Neural cell (in vitro differentiated cells): ENCODE measurements around the gene ATAD1.

Source experiments
- EP300 ChIP-seq: fragments of 450-650 bp; conservative IDR thresholded peaks from 2 replicates; pipeline ENCODE4 v1.6.1; 2014; ENCODE audit warnings: antibody characterized with exemption, mild to moderate bottlenecking, moderate library complexity; ENCODE audit not compliant: poor library complexity, severe bottlenecking
- EZH2 ChIP-seq: fragments of 200-600, 300-800 bp; shearing (Covaris generic), sonication (generic); IDR thresholded peaks from 2 replicates; pipeline ENCODE4 v1.6.1; 2014; ENCODE audit warnings: antibody characterized with exemption, low read length, borderline replicate concordance, mild to moderate bottlenecking; ENCODE audit not compliant: insufficient read depth, poor library complexity, severe bottlenecking
- RAD21 ChIP-seq: fragments of 450-650 bp; conservative IDR thresholded peaks from 2 replicates; pipeline ENCODE4 v1.6.1; 2014; ENCODE audit warnings: antibody characterized with exemption, mild to moderate bottlenecking, moderate library complexity
- TF ChIP-seq, protein P1 (sequence below): fragments of 450-650 bp; IDR thresholded peaks from 2 replicates; pipeline ENCODE4 v1.5.1; 2014; ENCODE audit warnings: antibody characterized with exemption, mild to moderate bottlenecking, moderate library complexity; ENCODE audit not compliant: poor library complexity, severe bottlenecking

DNA sequence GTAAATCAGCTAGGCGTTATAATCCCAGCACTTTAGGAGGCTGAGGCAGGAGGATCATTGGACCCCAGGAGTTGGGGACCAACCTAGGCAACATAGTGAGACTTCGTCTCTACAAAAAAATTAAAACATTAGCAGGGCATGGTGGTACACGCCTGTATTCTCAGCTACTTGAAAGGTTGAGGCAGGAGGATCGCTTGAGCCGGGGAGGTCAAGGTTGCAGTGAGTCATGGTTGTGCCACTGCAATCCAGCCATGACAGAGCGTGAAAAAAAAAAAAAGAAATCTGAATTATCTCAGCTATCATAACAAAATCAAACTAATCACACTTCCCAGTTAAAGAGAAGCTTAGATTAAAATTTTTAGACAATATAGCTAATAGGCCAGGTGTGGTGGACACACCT is 35.3 kb downstream of the ATAD1 start:
- TF ChIP-seq EP300 (no peak), RAD21 (no peak), EZH2 (no peak)
- TF ChIP-seq, protein P1, sequence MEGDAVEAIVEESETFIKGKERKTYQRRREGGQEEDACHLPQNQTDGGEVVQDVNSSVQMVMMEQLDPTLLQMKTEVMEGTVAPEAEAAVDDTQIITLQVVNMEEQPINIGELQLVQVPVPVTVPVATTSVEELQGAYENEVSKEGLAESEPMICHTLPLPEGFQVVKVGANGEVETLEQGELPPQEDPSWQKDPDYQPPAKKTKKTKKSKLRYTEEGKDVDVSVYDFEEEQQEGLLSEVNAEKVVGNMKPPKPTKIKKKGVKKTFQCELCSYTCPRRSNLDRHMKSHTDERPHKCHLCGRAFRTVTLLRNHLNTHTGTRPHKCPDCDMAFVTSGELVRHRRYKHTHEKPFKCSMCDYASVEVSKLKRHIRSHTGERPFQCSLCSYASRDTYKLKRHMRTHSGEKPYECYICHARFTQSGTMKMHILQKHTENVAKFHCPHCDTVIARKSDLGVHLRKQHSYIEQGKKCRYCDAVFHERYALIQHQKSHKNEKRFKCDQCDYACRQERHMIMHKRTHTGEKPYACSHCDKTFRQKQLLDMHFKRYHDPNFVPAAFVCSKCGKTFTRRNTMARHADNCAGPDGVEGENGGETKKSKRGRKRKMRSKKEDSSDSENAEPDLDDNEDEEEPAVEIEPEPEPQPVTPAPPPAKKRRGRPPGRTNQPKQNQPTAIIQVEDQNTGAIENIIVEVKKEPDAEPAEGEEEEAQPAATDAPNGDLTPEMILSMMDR, result no peak
